Astrocyte (in vitro differentiated cells and primary cell): ENCODE data around the gene NRF1.

Experiments
- EZH2 ChIP-seq: IDR thresholded peaks from 2 replicates; pipeline ENCODE4 v1.6.1; 2012; ENCODE audit warnings: mild to moderate bottlenecking, low read length, inconsistent platforms; ENCODE audit not compliant: insufficient read depth
- TF ChIP-seq, protein P1 (sequence below): IDR thresholded peaks from 2 replicates; pipeline ENCODE4 v1.5.1; 2011; ENCODE audit warnings: low read depth, mild to moderate bottlenecking, inconsistent platforms, low read length, moderate library complexity; ENCODE audit not compliant: insufficient read depth

- TF ChIP-seq, protein P1, sequence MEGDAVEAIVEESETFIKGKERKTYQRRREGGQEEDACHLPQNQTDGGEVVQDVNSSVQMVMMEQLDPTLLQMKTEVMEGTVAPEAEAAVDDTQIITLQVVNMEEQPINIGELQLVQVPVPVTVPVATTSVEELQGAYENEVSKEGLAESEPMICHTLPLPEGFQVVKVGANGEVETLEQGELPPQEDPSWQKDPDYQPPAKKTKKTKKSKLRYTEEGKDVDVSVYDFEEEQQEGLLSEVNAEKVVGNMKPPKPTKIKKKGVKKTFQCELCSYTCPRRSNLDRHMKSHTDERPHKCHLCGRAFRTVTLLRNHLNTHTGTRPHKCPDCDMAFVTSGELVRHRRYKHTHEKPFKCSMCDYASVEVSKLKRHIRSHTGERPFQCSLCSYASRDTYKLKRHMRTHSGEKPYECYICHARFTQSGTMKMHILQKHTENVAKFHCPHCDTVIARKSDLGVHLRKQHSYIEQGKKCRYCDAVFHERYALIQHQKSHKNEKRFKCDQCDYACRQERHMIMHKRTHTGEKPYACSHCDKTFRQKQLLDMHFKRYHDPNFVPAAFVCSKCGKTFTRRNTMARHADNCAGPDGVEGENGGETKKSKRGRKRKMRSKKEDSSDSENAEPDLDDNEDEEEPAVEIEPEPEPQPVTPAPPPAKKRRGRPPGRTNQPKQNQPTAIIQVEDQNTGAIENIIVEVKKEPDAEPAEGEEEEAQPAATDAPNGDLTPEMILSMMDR, result no peak
- TF ChIP-seq EZH2, result no peak
Observed at GRCh38 chr7:129574487-129574886, 37.0 kb upstream of the NRF1 start.
